Left lobe of liver (tissue), 2 donors: Measurements from ENCODE around the gene NME7. TPM values are rescaled to one million over a fixed set of nuclear protein-coding genes. Genes with fewer than 3 reads are reported as not detected.
"Not testable (repeated sequence)": the region's sequence is repeated elsewhere in the genome, so short reads cannot be mapped to it uniquely, and the experiment has no call there.

Experiments used
- ATAC-seq: fragments of 200-7000 bp; cut with Tn5 transposase; one replicate; pipeline ENCODE4 v1.9.1; 2020; ENCODE audit warnings: mild to moderate bottlenecking, moderate library complexity
- DNase-seq: peaks from one replicate; pipeline ENCODE4 v3.0.0-alpha.2; 2020; ENCODE audit warnings: low spot score
- total RNA-seq: library from RNA; stranded (reverse); gene quantifications from one replicate; pipeline ENCODE4 v1.2.1, GENCODE V29; 2021
- donor health status: DM: no; HTN: no; CAD: no; lungs with moderate emphysema.
- donor health status: DM: no; HTN: yes; CAD: no.

Gene NME7
- total RNA-seq, 1 donor from 2014 or later, result 4.9 TPM

DNA sequence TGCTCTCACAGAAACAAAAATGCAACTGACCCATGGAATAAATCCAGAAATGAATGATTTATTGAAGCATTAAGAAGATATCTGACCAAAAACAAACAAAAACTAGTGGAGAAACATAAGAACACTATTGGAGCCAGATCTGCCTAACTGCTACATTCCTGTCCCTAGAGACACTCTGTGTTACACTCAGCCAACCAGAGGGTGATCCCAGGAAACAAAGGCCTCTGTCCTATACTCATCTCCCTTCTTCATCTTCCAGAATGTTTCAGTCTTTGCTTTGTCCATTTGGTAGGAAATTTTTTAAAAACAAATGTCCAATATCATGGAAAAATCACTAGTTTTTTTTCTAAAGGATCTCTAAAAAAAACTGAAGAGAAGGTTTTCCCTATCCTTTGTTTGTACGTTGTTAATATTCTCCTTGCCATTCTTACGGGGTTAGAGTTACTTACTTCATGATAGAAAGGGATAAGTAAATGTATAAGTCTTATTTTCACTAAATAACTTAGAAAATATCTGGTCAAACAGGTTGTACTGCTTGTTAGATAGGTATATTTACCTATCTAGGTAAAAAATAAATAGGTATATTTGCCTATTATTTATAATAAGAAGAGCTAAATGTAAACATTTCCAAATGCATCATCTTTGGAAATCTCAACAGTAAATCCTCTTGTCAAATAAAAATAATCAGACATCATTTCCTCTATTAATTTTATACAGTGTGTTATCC lies 59.1 kb downstream of the NME7 start:
- ATAC-seq, result no peak
- no peak for DNase-seq

DNA sequence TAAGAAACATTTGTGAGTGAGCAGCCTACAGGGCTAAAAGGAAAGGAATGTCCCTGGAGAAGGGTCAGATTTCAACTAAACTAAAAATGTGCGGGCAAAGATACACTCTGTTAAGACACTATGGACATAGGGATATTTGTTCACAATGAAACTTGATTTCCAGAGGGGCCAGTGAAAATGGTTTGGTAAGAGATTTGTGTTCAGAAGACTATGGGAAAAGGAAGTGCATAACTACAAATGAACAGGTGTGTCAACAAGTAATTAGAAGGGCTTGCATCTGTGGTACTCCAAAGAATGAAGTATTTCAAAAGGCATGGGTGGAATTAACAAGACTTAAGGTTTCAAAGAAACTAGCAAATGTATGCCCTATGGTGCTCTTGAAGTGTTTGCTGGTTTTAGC lies 60.4 kb downstream of the NME7 start:
- DNase-seq (no peak), ATAC-seq (no peak)

DNA sequence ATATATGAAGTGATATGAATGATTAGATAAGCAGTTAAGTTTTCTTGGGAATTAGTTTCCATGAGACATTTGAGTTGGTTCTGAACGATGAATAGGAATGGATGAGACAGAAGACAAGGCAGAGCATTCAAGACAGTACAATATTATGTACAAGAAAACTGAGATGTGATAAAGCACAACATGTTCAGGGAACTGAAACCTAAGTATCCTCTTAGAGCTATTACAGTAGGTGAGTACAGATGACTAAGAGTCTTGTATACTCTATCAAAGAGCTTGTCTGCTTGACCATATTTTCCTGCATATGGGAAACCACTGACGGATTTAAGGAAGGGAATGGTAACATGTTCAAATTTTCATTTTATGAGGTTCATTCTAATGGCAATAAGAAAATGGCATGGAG lies 61.6 kb downstream of the NME7 start:
- DNase-seq (no peak), ATAC-seq (no peak)

DNA sequence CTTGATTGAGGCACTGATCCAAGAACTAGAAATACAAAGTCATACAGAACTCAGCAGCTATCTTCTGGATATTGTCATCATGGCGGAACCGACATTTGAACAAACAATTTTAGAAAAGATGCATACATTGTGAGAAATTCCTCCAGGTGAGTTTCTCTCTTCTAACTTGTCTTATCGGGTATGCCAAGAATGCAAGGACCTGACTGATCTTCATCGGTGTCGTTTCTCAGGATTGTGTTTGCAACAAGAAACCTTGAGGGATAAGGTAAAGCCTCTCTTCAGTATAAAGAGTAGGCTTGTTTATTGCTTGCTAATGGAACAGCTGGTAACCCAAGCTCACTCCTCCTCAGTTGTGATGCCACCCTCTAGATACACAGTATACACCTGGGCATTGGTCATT lies 62.2 kb downstream of the NME7 start:
- no peak for ATAC-seq
- DNase-seq, result no peak

DNA sequence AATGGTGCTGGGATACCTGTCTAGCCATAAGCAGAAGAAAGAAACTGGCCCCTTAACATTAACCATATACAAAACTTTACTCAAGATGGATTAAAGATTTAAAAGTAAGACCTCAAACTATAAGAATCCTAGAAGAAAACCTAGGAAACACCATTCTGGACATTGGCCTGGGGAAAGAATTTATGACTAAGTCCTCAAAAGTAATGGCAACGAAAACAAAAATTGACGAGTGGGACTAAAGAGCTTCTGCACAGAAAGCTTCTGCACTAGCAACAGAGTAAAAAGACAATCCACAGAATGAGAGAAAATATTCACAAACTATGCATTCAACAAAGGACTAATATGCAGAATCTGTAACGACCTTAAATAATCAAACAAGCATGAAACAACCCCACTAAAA lies 66.7 kb downstream of the NME7 start:
- DNase-seq (no peak), ATAC-seq (no peak)

DNA sequence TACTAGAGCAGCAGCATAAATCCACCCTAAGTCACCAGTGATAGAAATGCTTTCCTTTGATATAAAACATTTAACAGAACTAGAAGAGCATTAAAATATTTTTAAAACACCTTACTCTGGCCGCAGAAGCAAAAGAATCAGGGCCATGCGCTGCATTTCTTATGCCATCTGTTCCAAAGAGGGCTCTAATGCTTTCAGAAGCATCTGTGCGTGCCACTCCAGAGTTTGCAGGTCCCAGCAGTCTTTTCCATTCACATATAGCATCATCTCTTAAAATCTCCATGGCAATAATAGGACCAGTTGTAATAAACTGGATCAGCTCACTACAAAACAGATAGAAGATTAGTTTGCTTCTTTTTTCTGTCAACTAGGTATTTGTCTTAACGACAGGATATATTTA lies 69.2 kb downstream of the NME7 start:
- DNase-seq, result no peak
- ATAC-seq, result no peak

DNA sequence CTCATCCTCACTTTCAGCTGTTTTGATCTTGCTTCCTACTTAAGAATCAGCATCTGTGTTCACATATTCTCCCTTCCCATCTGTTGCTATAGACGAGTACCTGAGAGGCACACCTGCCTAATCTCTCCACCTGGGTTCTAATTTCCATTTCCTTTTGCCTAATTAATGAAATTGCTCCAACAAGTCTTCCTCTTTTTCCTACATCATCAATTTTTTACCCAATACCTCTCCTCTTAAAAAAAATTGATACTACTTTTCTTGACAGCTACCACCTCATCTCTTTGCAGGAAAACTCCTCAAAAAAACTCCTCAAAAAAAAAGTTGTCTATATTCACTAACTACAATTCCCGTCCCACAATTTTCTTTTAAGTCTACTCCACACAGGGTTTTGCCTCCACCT lies 71.8 kb downstream of the NME7 start:
- DNase-seq (no peak), ATAC-seq (no peak)

DNA sequence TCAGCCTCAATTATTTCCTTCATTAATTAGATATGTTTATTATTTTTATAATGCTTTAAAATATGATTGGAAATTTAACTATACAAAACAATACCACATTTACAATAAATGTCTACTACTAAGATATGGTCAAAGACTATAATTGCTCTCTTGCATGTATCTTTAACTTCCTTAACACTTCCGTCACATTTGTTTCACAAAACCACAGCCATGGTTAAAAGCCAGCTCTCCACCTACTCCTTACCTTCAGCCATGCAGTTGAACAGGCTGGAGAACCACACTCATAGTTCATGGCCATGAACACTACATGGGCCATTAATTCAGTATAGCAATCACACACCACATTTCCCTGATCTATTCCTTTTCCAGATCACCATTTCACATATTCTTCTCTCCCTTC lies 72.2 kb downstream of the NME7 start:
- no peak for ATAC-seq
- no peak for DNase-seq

DNA sequence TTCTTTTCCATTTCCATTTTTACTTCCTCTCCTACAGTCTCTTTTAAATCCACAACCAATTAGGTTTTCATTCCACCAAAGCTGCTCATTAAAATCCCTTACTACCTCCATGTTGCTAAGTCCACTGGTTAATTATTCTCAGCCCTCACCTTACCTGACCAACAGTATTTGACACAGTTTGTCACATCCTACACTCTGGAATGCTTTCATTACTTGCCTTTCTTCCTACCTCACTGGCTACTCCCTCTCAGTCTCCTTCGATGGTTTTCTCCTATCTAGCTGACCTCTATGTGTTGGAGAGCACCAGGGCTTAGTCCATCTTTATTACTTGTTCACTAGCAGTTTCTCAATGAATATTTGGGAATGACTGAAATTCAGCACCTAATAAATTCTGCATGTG lies 78.6 kb downstream of the NME7 start:
- ATAC-seq, result no peak
- no peak for DNase-seq

DNA sequence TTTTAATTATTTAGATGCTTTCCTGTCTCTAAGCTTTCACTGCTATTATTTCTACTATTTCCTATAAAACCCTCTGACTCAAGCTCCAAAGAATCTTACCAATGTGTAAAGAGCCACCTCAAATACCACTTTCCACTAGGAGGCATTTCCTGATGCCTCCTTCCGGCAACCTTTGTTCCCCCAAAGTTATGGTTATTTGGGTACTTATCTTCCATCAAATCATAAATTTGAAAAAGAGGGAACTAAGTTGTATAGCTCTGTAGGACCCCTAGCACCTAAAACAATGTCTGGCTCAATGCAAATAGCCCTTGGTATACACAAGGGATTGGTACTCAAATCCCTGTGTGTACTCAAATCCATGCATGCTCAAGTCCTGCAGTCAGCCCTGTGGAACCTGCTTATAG lies 79.6 kb downstream of the NME7 start:
- DNase-seq (no peak), ATAC-seq (no peak)

DNA sequence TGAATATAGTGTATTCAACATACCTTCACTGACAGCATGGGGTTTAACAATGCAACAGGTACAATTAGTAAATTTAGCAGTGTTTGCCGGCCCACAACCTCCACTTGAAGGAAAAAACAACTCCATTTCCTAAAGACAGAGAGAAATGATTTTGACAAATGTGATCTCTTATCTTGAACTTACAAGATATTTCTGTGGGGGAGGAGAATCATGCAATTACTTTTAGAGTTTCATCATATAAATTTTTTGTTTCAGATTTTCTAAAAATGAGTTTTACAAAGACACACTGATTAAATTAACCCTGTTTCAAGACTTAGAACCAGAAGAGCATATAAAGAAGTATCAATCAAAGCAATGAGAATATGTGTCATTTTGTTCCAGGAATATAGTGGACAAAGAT lies 80.3 kb downstream of the NME7 start:
- DNase-seq, result no peak

DNA sequence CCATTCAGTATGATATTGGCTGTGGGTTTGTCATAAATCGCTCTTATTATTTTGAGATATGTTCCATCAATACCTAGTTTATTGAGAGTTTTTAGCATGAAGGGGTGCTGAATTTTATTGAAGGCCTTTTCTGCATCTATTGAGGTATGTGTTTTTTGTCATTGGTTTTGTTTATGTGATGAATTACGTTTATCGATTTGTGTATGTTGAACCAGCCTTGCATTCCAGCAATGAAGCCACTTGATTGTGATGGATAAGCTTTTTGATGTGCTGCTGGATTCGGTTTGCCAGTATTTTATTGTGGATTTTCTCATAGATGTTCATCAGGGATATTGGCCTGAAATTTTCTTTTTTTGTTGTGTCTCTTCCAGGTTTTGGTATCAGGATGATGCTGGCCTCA lies 86.0 kb downstream of the NME7 start:
- DNase-seq, ATAC-seq: not testable (repeated sequence)

More for the DNA sequence above, 80.3 kb downstream of the NME7 start:
- no peak for ATAC-seq

DNA sequence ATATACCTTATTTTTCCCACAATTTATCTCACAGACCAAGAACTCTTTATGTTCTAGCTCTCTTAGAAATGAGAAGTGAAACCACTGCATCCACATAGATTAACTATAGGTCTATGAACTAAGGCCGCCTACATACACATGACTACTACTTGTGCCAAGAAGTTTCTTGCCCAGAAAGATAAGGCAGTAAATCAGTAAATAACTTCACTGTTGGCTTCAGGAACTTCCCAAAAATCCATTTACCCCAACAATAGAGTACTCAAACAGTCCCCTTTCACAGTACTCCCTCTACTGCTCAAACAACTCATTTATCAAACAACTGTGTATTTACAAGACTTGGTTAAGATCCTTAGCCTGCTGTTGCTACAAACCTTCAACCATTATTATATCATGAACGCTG lies 96.5 kb downstream of the NME7 start:
- no peak for DNase-seq
- ATAC-seq, result peak; percentile 77

DNA sequence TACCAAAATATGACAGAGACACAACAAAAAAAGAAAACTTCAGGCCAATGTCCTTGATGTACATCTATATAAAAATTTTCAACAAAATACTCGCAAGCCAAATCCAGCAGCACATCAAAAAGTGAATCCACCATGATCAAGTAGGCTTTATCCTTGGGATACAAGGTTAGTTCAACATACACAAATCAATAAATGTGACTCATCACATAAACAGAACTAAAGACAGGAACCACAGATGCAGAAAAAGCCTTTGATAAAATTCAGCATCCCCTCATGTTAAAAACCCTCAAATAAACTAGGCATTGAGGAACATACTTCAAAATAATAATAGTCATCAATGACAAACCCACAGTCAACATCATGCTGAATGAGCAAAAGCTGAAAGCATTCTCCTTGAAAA lies 101.5 kb downstream of the NME7 start:
- ATAC-seq, result no peak

DNA sequence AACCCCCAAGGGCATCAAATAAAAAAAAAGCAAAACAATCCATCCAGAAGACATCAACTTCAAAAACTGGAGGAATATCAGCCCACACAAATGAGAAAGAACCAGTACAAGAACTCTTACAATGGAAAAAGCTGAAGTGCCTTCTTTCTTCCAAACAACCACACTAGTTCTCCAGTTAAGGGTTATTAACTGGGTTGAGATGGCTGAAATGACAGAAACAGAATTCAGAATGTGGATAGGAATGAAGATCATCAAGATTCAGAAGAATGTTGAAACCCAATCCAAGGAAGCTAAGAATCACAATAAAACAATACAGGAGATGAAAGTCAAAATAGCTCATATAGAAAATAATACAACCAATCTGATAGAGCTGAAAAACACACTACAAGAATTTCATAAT lies 104.5 kb downstream of the NME7 start:
- no peak for ATAC-seq
- no peak for DNase-seq

More for the DNA sequence above, 101.5 kb downstream of the NME7 start:
- DNase-seq, result no peak

DNA sequence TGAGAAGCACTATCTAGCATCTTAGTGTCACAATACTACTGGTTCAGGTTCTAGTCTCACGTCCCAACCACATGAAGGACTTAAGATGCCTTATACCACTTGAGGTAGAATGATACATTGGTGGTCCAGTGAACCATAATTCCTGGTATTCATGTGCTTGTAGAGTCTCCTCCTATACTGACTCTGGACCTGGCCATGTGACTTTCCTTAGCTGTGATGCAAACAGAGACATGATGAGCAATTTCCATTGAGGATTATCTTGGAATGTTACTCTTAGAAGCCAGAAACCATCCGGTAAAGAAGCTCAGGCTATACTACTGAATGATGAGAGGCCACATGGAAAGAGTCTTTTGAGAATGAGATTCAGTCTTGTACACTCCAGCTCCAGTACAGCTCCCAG lies 105.7 kb downstream of the NME7 start:
- DNase-seq (no peak), ATAC-seq (no peak)

DNA sequence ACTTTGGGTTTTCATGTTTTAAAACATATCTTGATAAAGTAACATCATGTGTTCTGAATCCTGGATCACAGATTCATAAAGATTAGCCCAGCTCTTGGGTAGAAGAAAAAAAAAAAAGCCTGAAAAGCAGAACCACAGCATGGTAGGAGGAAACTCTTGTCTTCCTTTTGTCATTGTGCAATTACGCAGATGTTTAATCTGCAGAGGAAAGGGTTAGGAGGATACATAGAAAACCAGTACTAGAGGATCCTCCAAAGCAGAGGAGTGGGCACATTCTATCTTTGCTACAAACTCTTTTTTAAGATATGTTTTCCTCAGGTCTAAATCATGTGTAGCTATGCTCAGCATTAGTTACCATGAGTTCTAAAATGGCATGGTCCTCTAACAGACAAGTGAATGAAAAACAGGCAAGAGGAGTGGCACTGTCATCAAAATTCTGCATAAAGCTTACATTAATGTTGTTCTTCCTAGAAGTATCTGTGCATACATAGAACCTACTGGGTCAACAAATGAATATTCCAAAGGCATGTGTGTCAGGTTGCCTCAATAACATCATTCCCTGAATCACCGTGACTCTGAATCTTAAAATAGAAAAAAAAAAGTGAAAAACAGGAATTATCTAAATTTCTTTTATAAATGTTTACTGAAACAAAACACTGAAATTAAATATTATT lies 107.0 kb downstream of the NME7 start:
- DNase-seq, result no peak
- no peak for ATAC-seq

DNA sequence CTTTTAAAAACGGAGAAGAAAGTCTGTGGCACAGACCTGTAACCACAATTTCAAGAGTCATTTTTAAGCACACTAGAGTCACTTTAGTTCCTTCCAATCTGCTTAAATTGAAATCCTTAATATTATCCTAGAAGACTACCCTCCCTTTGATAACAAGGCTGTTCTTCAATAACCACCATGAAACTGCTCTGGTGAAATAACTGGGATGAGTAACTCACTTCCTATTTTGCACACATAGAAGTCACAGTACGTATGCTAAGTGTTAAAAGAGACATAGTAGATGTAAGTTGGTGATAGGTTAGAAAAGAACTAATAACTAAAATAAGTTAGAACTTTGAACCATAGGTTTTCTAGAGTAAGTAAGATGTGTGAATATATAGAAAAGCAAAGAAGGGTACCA lies 107.8 kb downstream of the NME7 start:
- ATAC-seq, result no peak
- no peak for DNase-seq

DNA sequence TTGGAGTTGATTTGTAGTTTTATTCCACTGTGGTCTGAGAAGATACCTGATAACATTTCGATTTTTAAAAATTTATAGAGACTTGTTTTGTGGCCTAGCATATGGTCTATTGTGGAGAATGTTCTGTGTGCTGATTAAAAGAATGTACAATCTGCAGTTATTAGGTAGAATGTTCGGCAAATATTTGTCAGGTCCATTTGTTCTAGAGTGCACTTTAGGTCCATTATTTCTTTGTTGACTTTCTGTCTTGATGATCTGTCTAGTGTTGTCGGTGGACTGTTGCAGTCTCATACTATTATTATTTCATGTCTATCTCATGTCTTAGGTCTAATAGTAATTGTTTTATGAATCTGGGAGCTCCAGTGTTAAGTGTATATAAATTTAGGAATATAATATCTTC lies 116.8 kb downstream of the NME7 start:
- ATAC-seq (peak; percentile 26), DNase-seq (no peak)

DNA sequence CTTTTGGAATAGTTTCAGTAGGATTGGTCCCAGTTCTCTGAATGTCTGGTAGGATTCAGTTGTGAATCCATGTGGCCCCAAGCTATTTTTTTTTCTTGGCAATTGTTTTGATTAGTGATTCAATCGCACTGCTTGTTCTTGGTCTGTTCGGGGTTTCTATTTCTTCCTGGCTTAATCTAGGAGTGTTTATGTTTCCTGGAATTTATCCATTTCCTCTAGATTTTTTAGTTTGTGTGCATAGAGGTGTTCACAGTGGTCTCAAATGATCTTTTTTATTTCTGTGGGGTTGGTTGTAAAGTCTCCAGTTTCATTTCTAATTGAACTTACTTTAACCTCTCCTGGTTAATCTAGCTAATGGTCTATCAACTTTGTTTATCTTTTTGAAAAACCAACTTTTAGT lies 117.6 kb downstream of the NME7 start:
- no peak for DNase-seq
- no peak for ATAC-seq

DNA sequence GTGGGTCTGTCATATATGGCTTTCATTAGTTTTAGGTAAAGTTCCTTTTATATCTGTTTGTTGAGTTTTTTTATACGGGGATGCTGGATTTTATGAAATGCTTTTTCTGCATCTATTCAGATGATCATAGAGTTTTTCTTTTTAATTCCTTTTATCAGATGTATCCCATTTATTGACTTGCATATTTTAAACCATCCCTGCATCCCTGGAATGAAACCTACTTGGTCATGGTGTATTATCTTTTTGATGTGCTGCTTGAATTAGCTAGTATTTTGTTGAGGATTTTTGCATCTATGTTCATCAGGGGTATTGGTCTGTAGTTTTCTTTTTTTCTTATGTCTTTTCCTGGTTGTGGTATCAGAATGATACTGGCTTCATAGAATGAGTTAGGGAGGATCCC lies 118.0 kb downstream of the NME7 start:
- ATAC-seq (no peak), DNase-seq (no peak)

DNA sequence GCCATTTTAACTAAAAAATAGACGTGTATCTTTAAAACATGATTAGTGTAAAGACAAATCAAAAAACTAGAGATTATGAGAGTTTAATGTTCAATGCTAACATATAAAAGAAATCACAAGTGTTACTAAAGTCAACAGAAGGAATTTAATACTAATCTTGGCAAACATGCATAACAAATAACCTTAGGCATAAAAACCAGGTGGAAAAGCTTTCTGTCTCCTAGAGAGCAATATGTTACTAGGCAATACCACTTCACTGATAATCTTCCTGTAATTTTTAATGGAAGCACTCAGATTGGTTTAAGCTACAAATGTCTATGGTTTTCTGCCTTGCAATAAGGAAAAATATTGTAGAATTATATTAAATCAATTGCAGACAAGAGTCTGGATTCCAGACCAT lies 121.9 kb downstream of the NME7 start:
- DNase-seq (no peak), ATAC-seq (no peak)
